Neuron (in vitro differentiated cells): ENCODE data around the gene TMED3.

Experiments used
- H2AFZ ChIP-seq: one replicate; pipeline ENCODE4 v1.6.1; 2013; ENCODE audit warnings: low read depth, mild to moderate bottlenecking, inconsistent platforms, low read length, moderate library complexity
- H3K27me3 ChIP-seq: one replicate; pipeline ENCODE4 v1.6.1; 2013; ENCODE audit warnings: low read length; ENCODE audit not compliant: insufficient read depth
- H3K36me3 ChIP-seq: one replicate; pipeline ENCODE4 v1.6.1; 2013; ENCODE audit warnings: low read length; ENCODE audit not compliant: insufficient read depth
- H3K4me1 ChIP-seq: one replicate; pipeline ENCODE4 v1.6.1; 2013; ENCODE audit warnings: low read length; ENCODE audit not compliant: insufficient read depth
- H3K4me3 ChIP-seq: 2 replicates; pipeline ENCODE4 v1.5.1; 2013; ENCODE audit warnings: mild to moderate bottlenecking, low read length, moderate library complexity
- H3K9me3 ChIP-seq: one replicate; pipeline ENCODE4 v1.6.1; 2013; ENCODE audit warnings: low read length

TMED3 gene

DNA sequence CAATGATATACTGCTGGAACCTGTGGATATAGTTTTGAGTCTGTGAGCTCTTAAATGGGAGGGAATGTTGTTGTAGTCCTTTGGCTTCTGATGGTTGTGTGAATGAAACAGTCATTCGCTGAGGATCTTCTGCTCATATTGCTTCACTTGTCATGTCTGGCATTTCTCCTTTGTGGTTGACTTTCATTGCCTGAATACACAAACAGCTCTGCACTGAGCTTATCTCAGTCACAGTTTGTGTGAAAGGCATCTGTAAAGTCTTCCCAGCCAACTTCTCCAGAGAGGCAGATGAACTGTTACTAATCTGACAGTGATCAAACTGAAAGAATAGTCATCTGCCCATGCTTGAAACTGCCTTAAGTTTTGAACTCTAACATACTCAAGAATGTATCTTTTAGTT lies 59.8 kb downstream of the TMED3 start:
- peaks cover 8% of the 10 kb centered on the region for H3K4me1 ChIP-seq
- H3K9me3 ChIP-seq = no peaks in the 10 kb centered on the region
- no peaks in the 10 kb centered on the region for H3K27me3 ChIP-seq
- H2AFZ ChIP-seq = no peak overlapping the region
- no peaks in the 10 kb centered on the region for H3K36me3 ChIP-seq
- H3K4me3 ChIP-seq = no peak overlapping the region

DNA sequence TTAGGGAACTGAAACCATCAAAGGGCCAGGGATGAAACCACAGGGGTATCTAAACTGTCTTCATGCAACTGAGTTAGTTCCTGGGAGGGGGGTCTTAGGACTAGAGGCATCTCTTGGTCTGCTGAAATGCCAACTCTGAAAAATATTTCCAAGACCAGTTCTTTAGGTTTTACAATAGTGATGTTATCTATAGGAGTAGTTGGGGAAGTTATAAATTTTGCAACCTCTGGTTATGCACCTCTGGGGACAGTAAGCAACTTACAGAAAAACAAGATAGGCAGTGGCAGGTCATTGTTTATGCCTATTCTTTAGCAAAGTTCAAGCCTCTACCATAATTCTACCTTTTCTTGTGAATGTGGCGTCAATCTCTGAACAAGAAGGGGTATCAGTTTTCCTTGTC lies 60.7 kb downstream of the TMED3 start:
- Histone ChIP-seq H3K4me1 (peaks cover 5% of the 10 kb centered on the region), H3K4me3 (no peak overlapping the region)

DNA sequence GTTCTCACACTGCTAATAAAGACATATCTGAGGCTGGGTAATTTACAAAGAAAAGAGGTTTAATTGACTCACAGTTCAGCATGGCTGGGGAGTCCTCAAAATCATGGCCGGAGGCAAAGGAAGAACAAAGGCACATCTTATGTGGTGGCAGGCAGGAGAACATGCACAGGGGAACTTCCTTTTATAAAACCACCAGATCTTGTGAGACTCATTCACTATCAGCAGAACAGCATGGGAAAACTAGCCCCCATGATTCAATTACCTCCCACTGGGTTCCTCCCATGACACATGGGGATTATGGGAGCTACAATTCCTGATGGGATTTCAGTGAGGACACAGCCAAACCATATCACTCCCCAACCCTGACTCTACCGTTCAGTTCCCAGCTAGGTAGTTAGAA lies 61.5 kb downstream of the TMED3 start:
- Histone ChIP-seq H3K9me3 (no peaks in the 10 kb centered on the region), H3K4me3 (no peak overlapping the region), H3K27me3 (no peaks in the 10 kb centered on the region), H3K4me1 (peaks cover 3% of the 10 kb centered on the region), H3K36me3 (no peaks in the 10 kb centered on the region), H2AFZ (no peak overlapping the region)

More for the DNA sequence above, 60.7 kb downstream of the TMED3 start:
- Histone ChIP-seq H3K36me3 (no peaks in the 10 kb centered on the region), H2AFZ (no peak overlapping the region), H3K9me3 (no peaks in the 10 kb centered on the region), H3K27me3 (no peaks in the 10 kb centered on the region)
